ENCODE data around the gene CTIF. TPM values are rescaled to one million over a fixed set of nuclear protein-coding genes. Genes with fewer than 3 reads are reported as not detected.

Gene CTIF
- total RNA-seq, 5 donors from 2014 or later (not counting 1 experiment from before 2014, with no cell fraction given): 3.2 to 6.7 (median 4.7) TPM

DNA sequence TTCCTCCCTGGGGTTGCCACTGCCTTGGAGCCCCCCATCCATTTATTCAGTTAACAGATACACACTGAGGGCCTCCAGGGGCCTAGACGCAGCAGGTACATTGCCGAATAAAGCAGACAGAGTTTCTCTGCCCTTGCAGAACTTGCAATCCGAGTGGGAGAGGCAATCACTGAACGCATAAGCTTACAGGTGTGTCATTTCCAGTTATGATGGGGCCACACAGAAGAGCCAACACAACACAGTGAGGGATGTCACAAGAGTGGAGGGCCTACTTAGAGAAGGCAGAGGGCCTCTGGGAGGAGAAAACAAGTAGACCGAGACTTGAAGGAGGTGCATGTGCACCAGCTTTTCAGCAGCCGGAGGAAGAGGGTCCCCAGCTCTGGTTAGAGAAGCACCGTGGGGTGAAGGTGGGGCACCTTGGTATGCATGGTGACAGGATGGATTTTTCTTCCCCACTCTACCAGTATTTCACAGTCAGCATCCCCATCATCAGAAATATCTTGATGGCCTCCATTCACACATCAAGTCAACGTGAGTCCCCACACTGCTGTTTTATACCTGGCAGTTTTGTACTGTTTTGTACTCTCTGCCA, 261.0 kb downstream of the CTIF start:
- H3K36me3 Mint-ChIP-seq: no peaks in the 10 kb centered on the region

DNA sequence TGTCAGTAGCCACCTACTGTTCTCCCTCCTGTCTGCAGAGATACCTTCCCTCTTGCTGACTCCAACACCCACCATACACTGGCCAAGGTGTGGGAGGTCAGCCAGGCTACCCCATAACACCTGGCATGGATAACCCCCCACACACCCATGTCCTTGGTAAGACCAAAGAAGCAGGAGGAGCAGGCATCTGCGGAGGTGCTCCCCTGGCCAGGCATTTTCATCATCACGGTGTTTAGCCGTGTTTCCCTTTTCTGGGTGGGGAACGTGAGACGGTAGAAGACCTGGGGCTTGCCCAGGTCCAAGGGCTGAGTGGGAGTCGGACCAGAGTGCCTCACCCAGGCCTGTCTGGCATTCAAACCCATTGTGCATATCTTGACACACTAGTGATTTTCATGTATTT, 261.6 kb downstream of the CTIF start:
- Histone ChIP-seq H3K27ac (ENCODE audit: low read length) (no peak overlapping the region), H3K4me1 (ENCODE audit: control insufficient read depth in 1 of 2, extremely low read depth in 1 of 2, insufficient read depth in 2 of 2, low read length in 2 of 2) (peaks cover 2 to 8% of the 10 kb centered on the region in 2 experiments), H3K4me3 (ENCODE audit: control insufficient read depth in 1 of 2, extremely low read depth in 1 of 2, low read length in 1 of 2) (no peak overlapping the region), H3K27me3 (replicated peaks in 1 of 2; ENCODE audit: control insufficient read depth in 2 of 2, extremely low read depth in 1 of 2, insufficient read depth in 2 of 2, low read length in 1 of 2) (no peaks in the 10 kb centered on the region), H3K36me3 (ENCODE audit: control insufficient read depth in 2 of 2, extremely low read depth in 1 of 2, insufficient read depth in 1 of 2, low read length in 1 of 2) (no peaks in the 10 kb centered on the region), H3K9me3 (no peaks in the 10 kb centered on the region)
- POLR2A ChIA-PET: no interaction called here
- ATAC-seq (replicated peaks in 1 of 4) (no peak), DNase-seq (peak in 1 of 35 experiments; percentile 4)
- CTCF ChIA-PET: no interaction called here
- H3K36me3 Mint-ChIP-seq: no peaks in the 10 kb centered on the region
- H3K27ac Mint-ChIP-seq: no peak overlapping the region
- peaks cover 18 to 33% (median 22%) of the 10 kb centered on the region in 3 donors for H3K4me1 Mint-ChIP-seq
- 100% methylated on average over 4 of the region's 6 CpGs for WGBS (ENCODE audit: insufficient coverage)
- no peak overlapping the region for H3K4me3 Mint-ChIP-seq
- no peaks in the 10 kb centered on the region for H3K9me3 Mint-ChIP-seq
- no peaks in the 10 kb centered on the region for H3K27me3 Mint-ChIP-seq

More for the DNA sequence above, 261.0 kb downstream of the CTIF start:
- no peak overlapping the region for H3K27ac Mint-ChIP-seq
- peaks cover 16 to 28% (median 20%) of the 10 kb centered on the region in 3 donors for H3K4me1 Mint-ChIP-seq
- no peaks in the 10 kb centered on the region for H3K9me3 ChIP-seq
- no peaks in the 10 kb centered on the region for H3K27me3 ChIP-seq (replicated peaks in 1 of 2; ENCODE audit: control insufficient read depth in 2 of 2, extremely low read depth in 1 of 2, insufficient read depth in 2 of 2, low read length in 1 of 2)
- peaks cover 2 to 8% of the 10 kb centered on the region in 2 experiments for H3K4me1 ChIP-seq (ENCODE audit: control insufficient read depth in 1 of 2, extremely low read depth in 1 of 2, insufficient read depth in 2 of 2, low read length in 2 of 2)
- ChIA-PET CTCF (no interaction called here), POLR2A (no interaction called here)
- no peak for ATAC-seq (replicated peaks in 1 of 4)
- peak in 1 of 35 experiments; percentile 7 for DNase-seq
- H3K27me3 Mint-ChIP-seq: peaks cover 0 to 2% of the 10 kb centered on the region in 2 donors
- WGBS (ENCODE audit: insufficient coverage): 100% methylated on average over 5 of the region's 8 CpGs
- no peak overlapping the region for H3K27ac ChIP-seq (ENCODE audit: low read length)
- no peak overlapping the region for H3K4me3 ChIP-seq (ENCODE audit: control insufficient read depth in 1 of 2, extremely low read depth in 1 of 2, low read length in 1 of 2)
- no peaks in the 10 kb centered on the region for H3K9me3 Mint-ChIP-seq
- no peak overlapping the region for H3K4me3 Mint-ChIP-seq
- H3K36me3 ChIP-seq (ENCODE audit: control insufficient read depth in 2 of 2, extremely low read depth in 1 of 2, insufficient read depth in 1 of 2, low read length in 1 of 2): no peaks in the 10 kb centered on the region

GRCh38 chr18:48800876-48801727, 262.3 kb downstream of the CTIF start:
- Histone ChIP-seq H3K36me3 (ENCODE audit: control insufficient read depth in 2 of 2, extremely low read depth in 1 of 2, insufficient read depth in 1 of 2, low read length in 1 of 2) (no peaks in the 10 kb centered on the region), H3K27ac (ENCODE audit: low read length) (no peak overlapping the region), H3K4me1 (ENCODE audit: control insufficient read depth in 1 of 2, extremely low read depth in 1 of 2, insufficient read depth in 2 of 2, low read length in 2 of 2) (peaks cover 2 to 11% of the 10 kb centered on the region in 2 experiments), H3K27me3 (replicated peaks in 1 of 2; ENCODE audit: control insufficient read depth in 2 of 2, extremely low read depth in 1 of 2, insufficient read depth in 2 of 2, low read length in 1 of 2) (no peaks in the 10 kb centered on the region), H3K4me3 (ENCODE audit: control insufficient read depth in 1 of 2, extremely low read depth in 1 of 2, low read length in 1 of 2) (no peak overlapping the region), H3K9me3 (no peaks in the 10 kb centered on the region)
- ATAC-seq (replicated peaks in 1 of 4): no peak
- Mint-ChIP-seq H3K4me3 (no peak overlapping the region), H3K36me3 (no peaks in the 10 kb centered on the region), H3K4me1 (peaks cover 23 to 39% (median 28%) of the 10 kb centered on the region in 3 donors), H3K27me3 (no peaks in the 10 kb centered on the region), H3K27ac (peak overlapping the region in 1 of 2 donors; percentile 46), H3K9me3 (no peaks in the 10 kb centered on the region)
- peak in 1 of 35 experiments; percentile 8 for DNase-seq
- POLR2A ChIA-PET: no interaction called here
- WGBS (ENCODE audit: insufficient coverage): 71% methylated on average over 10 of the region's 14 CpGs
- CTCF ChIA-PET: no interaction called here

DNA sequence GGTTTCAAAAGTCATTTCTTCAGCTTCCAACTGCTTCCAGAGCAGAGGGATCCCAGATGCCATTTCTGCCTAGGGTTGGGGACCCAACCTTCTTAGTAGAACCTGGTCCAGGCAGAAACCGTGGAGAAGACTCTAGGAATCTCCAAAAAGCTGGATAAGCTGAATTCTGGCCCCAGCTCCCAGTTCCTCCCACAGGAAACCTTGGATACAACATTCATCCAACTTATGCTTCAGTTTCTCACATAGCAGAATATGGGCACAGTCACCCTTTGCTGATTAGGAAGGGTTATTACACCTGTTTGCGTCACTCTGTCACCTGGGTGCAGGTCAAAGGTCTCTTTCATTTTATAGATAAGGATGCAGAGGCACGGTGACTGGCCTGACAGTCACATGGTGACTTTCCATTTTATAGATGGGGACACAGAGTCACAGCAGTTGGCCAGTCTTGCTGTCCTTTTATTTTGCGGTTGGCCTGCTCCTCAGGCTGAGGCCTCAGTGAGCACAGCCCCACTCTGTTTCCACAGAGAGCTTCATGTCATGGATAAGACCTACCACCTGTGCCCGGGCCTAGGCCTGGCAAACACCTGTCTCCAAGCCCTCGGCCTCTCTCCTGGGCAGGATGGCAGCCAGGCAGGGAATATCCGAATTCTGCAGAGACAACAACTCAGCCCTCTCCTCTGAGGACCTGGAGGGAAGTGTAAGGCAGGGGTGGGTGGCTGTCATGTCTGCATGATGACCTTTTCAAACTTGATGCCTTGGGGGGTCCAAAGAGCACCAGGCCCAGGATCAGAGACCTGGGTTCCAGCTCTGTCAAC, 263.1 kb downstream of the CTIF start:
- Mint-ChIP-seq H3K36me3 (no peaks in the 10 kb centered on the region), H3K4me3 (no peak overlapping the region), H3K4me1 (peaks cover 31 to 47% (median 37%) of the 10 kb centered on the region in 3 donors), H3K9me3 (no peaks in the 10 kb centered on the region), H3K27me3 (no peaks in the 10 kb centered on the region), H3K27ac (peak overlapping the region in 1 of 2 donors; percentile 46)
- peaks cover 5 to 20% of the 10 kb centered on the region in 2 experiments for H3K4me1 ChIP-seq (ENCODE audit: control insufficient read depth in 1 of 2, extremely low read depth in 1 of 2, insufficient read depth in 2 of 2, low read length in 2 of 2)
- CTCF ChIA-PET: interaction anchor here in 1 of 2 donors (0.7 kb wide), 1 partner anchor 24 kb away, joined by 3 read pairs; no protein-coding TSS in a partner anchor
- H3K36me3 ChIP-seq (ENCODE audit: control insufficient read depth in 2 of 2, extremely low read depth in 1 of 2, insufficient read depth in 1 of 2, low read length in 1 of 2): no peaks in the 10 kb centered on the region
- H3K27ac ChIP-seq (ENCODE audit: low read length): no peak overlapping the region
- no peaks in the 10 kb centered on the region for H3K27me3 ChIP-seq (replicated peaks in 1 of 2; ENCODE audit: control insufficient read depth in 2 of 2, extremely low read depth in 1 of 2, insufficient read depth in 2 of 2, low read length in 1 of 2)
- H3K9me3 ChIP-seq: no peaks in the 10 kb centered on the region
- ATAC-seq (replicated peaks in 1 of 4) (no peak), DNase-seq (peak in 1 of 35 experiments; percentile 4)
- 75% methylated on average over 4 of the region's 7 CpGs for WGBS (ENCODE audit: insufficient coverage)
- POLR2A ChIA-PET: no interaction called here
- no peak overlapping the region for H3K4me3 ChIP-seq (ENCODE audit: control insufficient read depth in 1 of 2, extremely low read depth in 1 of 2, low read length in 1 of 2)

GRCh38 chr18:48802543-48803290, 263.9 kb downstream of the CTIF start:
- H3K9me3 Mint-ChIP-seq: no peaks in the 10 kb centered on the region
- 87% methylated on average over 9 of the region's 11 CpGs for WGBS (ENCODE audit: insufficient coverage)
- no peaks in the 10 kb centered on the region for H3K27me3 ChIP-seq (replicated peaks in 1 of 2; ENCODE audit: control insufficient read depth in 2 of 2, extremely low read depth in 1 of 2, insufficient read depth in 2 of 2, low read length in 1 of 2)
- ATAC-seq (replicated peaks in 1 of 4): peak in 2 of 4 experiments; percentile 31 to 44
- peaks cover 8 to 27% of the 10 kb centered on the region in 2 experiments for H3K4me1 ChIP-seq (ENCODE audit: control insufficient read depth in 1 of 2, extremely low read depth in 1 of 2, insufficient read depth in 2 of 2, low read length in 2 of 2)
- H3K27ac Mint-ChIP-seq: no peak overlapping the region
- H3K27ac ChIP-seq (ENCODE audit: low read length): no peak overlapping the region
- no peaks in the 10 kb centered on the region for H3K36me3 ChIP-seq (ENCODE audit: control insufficient read depth in 2 of 2, extremely low read depth in 1 of 2, insufficient read depth in 1 of 2, low read length in 1 of 2)
- DNase-seq: peak in 2 of 35 experiments; percentile 16 to 24
- H3K9me3 ChIP-seq: no peaks in the 10 kb centered on the region
- H3K4me3 ChIP-seq (ENCODE audit: control insufficient read depth in 1 of 2, extremely low read depth in 1 of 2, low read length in 1 of 2): no peak overlapping the region
- peaks cover 37 to 55% (median 38%) of the 10 kb centered on the region in 3 donors for H3K4me1 Mint-ChIP-seq
- no peaks in the 10 kb centered on the region for H3K27me3 Mint-ChIP-seq
- ChIA-PET CTCF (interaction anchor here (0.5 to 0.7 kb wide), 2 partner anchors 24 to 95 kb away, joined by 3 read pairs; no protein-coding TSS in a partner anchor), POLR2A (no interaction called here)
- H3K36me3 Mint-ChIP-seq: no peaks in the 10 kb centered on the region
- H3K4me3 Mint-ChIP-seq: no peak overlapping the region

Measured in T-cell (primary cell).